B cell (primary cell): ENCODE measurements around the gene HDAC11. TPM values are rescaled to one million over a fixed set of nuclear protein-coding genes. Genes with fewer than 3 reads are reported as not detected.

Experiments
- ATAC-seq: fragments of 200-7000 bp; cut with Tn5 transposase; one replicate; pipeline ENCODE4 v1.10.0; 2021; ENCODE audit warnings: low read depth, mild to moderate bottlenecking, moderate number of reproducible peaks, moderate library complexity
- CTCF ChIA-PET: fragments of 350-600 bp; sonication (Branson Sonifier 250); formaldehyde crosslinking; loops from one replicate; lab custom pipeline; 2021; ENCODE audit warnings: antibody characterized with exemption, inconsistent platforms; lab: Charles Lee
- POLR2A ChIA-PET: fragments of 350-600 bp; sonication (Branson Sonifier 250); formaldehyde crosslinking; loops from one replicate; lab custom pipeline; 2021; ENCODE audit warnings: antibody characterized with exemption; lab: Charles Lee
- DNase-seq: peaks from one replicate; pipeline ENCODE4 v3.0.0; 2013
- H2AFZ ChIP-seq: 2 replicates; pipeline ENCODE4 v1.6.1; 2012; ENCODE audit warnings: mild to moderate bottlenecking, low read depth, low read length; ENCODE audit not compliant: insufficient read depth, poor library complexity, severe bottlenecking
- H3K27ac ChIP-seq, 2 donors: 1 replicate in 1 of 2; 2 replicates in 1 of 2; pipeline ENCODE4 v1.5.1; 2012 to 2013; ENCODE audit warnings: low read length in 2 of 2, mild to moderate bottlenecking in 2 of 2, moderate library complexity in 1 of 2
- H3K27me3 ChIP-seq, 4 experiments: fragments of 200-600 bp in 1 of 4; sonication (generic) in 1 of 4; replicated peaks in 1 of 4; 1 replicate in 2 of 4; 2 replicates in 2 of 4; pipeline versions ENCODE4 v1.6.1 to v1.7.0; 2013 to 2016; ENCODE audit warnings: low read length in 3 of 4, mild to moderate bottlenecking in 2 of 4, mixed read lengths in 1 of 4, moderate library complexity in 1 of 4; ENCODE audit not compliant: insufficient read depth in 4 of 4, control insufficient read depth in 3 of 4; ENCODE audit errors: control extremely low read depth in 1 of 4
- H3K36me3 ChIP-seq, 2 experiments: replicated peaks in 1 of 2; 1 replicate in 1 of 2; 2 replicates in 1 of 2; pipeline versions ENCODE4 v1.6.1 to v1.7.1; 2013; ENCODE audit warnings: low read length in 1 of 2; ENCODE audit not compliant: insufficient read depth in 2 of 2, control insufficient read depth in 1 of 2; ENCODE audit errors: control extremely low read depth in 1 of 2, extremely low read depth in 1 of 2
- H3K4me1 ChIP-seq, 2 donors: fragments of 200-600 bp in 1 of 2; sonication (generic) in 1 of 2; 1 replicate in 1 of 2; 2 replicates in 1 of 2; pipeline versions ENCODE4 v1.5.1 to v1.6.1; 2013 to 2017; ENCODE audit warnings: low read length in 2 of 2; ENCODE audit not compliant: control insufficient read depth in 2 of 2, insufficient read depth in 2 of 2
- H3K4me2 ChIP-seq: replicated peaks from 2 replicates; pipeline ENCODE3; 2012; ENCODE audit warnings: mild to moderate bottlenecking, low read depth, low read length; ENCODE audit not compliant: poor library complexity, severe bottlenecking
- H3K4me3 ChIP-seq, 5 experiments: fragments of 200-600 bp in 1 of 5; sonication (generic) in 1 of 5; 1 replicate in 3 of 5; 2 replicates in 2 of 5; pipeline versions ENCODE4 v1.5.1 to v1.7.0; 2011 to 2016; ENCODE audit warnings: low read length in 4 of 5, mild to moderate bottlenecking in 4 of 5, low read depth in 2 of 5, control low read depth in 1 of 5, moderate library complexity in 1 of 5; ENCODE audit not compliant: insufficient read depth in 1 of 5; ENCODE audit errors: control extremely low read depth in 1 of 5, extremely low read depth in 1 of 5
- H3K79me2 ChIP-seq: fragments of 200-600 bp; sonication (generic); one replicate; pipeline ENCODE4 v1.6.0; 2016; ENCODE audit warnings: low read length; ENCODE audit not compliant: control insufficient read depth, insufficient read depth
- H3K9ac ChIP-seq: fragments of 200-600 bp; sonication (generic); 2 replicates; pipeline ENCODE4 v1.6.1; 2017; ENCODE audit warnings: mild to moderate bottlenecking, low read length, moderate library complexity
- H3K9me3 ChIP-seq, 3 donors: one replicate each; pipeline versions ENCODE4 v1.6.1 to v1.7.1; 2013; ENCODE audit warnings: low read length in 2 of 3; ENCODE audit not compliant: control insufficient read depth in 2 of 3, insufficient read depth in 1 of 3; ENCODE audit errors: control extremely low read depth in 1 of 3
- H4K20me1 ChIP-seq: 2 replicates; pipeline ENCODE4 v1.6.0; 2012; ENCODE audit warnings: mild to moderate bottlenecking, low read length; ENCODE audit not compliant: insufficient read depth, control insufficient read depth, poor library complexity, severe bottlenecking
- H3K27ac Mint-ChIP-seq: one replicate; pipeline ENCODE4 v1.8.0; 2021; ENCODE audit warnings: mixed read lengths
- H3K27me3 Mint-ChIP-seq: one replicate; pipeline ENCODE4 v1.8.0; 2021; ENCODE audit warnings: mixed read lengths
- H3K4me1 Mint-ChIP-seq: one replicate; pipeline ENCODE4 v1.8.0; 2021; ENCODE audit warnings: mixed read lengths
- H3K4me3 Mint-ChIP-seq: one replicate; pipeline ENCODE4 v1.8.0; 2021; ENCODE audit warnings: mixed read lengths
- H3K9me3 Mint-ChIP-seq: one replicate; pipeline ENCODE4 v1.8.0; 2022; ENCODE audit warnings: mixed read lengths; ENCODE audit not compliant: insufficient read depth
- CTCF ChIP-seq: fragments of 200-600 bp; IDR thresholded peaks from one replicate; pipeline ENCODE4 v1.8.0; 2022; ENCODE audit warnings: antibody characterized with exemption, mild to moderate bottlenecking
- EZH2 ChIP-seq: IDR thresholded peaks from 2 replicates; pipeline ENCODE4 v1.6.1; 2012; ENCODE audit warnings: borderline replicate concordance, low read depth, mild to moderate bottlenecking, moderate library complexity, low read length; ENCODE audit not compliant: insufficient read depth, poor library complexity, severe bottlenecking
- WGBS: methylation state at CpG from one replicate; pipeline ENCODE4 v1.1.5; 2013; ENCODE audit warnings: missing lambda C conversion rate; ENCODE audit not compliant: insufficient coverage; 5-methylcytosine and 5-hydroxymethylcytosine counted together
- intact Hi-C: fragments of 100-400 bp; cut with micrococcal nuclease; formaldehyde crosslinking; loops from one replicate; pipeline ENCODE4 v1.10.0; 2022
- polyA plus RNA-seq: library from polyadenylated mRNA; depleted of rRNA; stranded (reverse); fragments of >200 nt; gene quantifications from 2 replicates; pipeline ENCODE4 v1.2.3, GENCODE V29; 2012
- total RNA-seq, 2 donors: library from RNA; stranded (reverse); fragments of 120-200 nt in 1 of 2; gene quantifications; 1 replicate in 1 of 2; 2 replicates in 1 of 2; pipeline versions ENCODE4 v1.2.3 to v1.2.4, GENCODE V29; 2013 to 2022

HDAC11 gene
- total and polyA plus RNA-seq, 2 donors (not counting 1 experiment from before 2014, with no cell fraction given): 0.76 to 5.5 TPM

DNA sequence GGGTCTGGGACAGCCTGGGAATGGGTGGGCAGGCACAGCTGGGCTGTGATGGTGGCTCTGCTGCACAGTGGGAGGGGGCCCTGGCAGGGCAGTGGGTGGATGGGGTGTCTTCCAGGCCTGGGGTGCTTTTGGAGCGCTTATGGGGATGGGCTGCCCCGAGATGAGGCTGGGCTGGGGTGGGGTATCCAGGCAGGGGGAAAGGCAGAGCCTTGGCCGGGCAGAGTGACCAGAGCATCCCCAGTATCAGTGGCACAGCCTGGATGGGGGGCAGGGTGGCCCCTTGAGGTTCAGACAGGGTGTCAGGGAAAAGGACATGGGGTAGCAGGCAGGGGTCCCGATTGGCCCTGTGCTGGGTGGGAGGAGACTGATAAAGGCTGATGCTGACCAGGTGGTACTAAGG is 26.6 kb downstream of the HDAC11 start:
- Mint-ChIP-seq H3K4me1 (no peaks in the 10 kb centered on the region), H3K27me3 (no peaks in the 10 kb centered on the region), H3K9me3 (no peaks in the 10 kb centered on the region), H3K27ac (no peak overlapping the region), H3K4me3 (no peak overlapping the region)
- Histone ChIP-seq H3K4me3 (no peak overlapping the region), H3K4me1 (no peaks in the 10 kb centered on the region), H3K9me3 (no peaks in the 10 kb centered on the region), H3K27ac (no peak overlapping the region), H3K9ac (no peak overlapping the region), H4K20me1 (no peaks in the 10 kb centered on the region), H2AFZ (no peak overlapping the region), H3K27me3 (no peaks in the 10 kb centered on the region), H3K36me3 (no peaks in the 10 kb centered on the region), H3K79me2 (no peaks in the 10 kb centered on the region), H3K4me2 (no peak overlapping the region)
- WGBS: 72% methylated on average over 4 of the region's 4 CpGs
- ATAC-seq: no peak
- intact Hi-C loops: no loop called here
- POLR2A ChIA-PET: interaction anchor here (0.6 kb wide), 1 partner anchor 551 kb away, joined by 6 read pairs; no protein-coding TSS in a partner anchor
- TF ChIP-seq CTCF: no peak
- TF ChIP-seq EZH2: no peak
- CTCF ChIA-PET: no interaction called here
- no peak for DNase-seq

GRCh38 chr3:13507247-13507569 is 27.1 kb downstream of the HDAC11 start:
- no peaks in the 10 kb centered on the region for H4K20me1 ChIP-seq
- no peaks in the 10 kb centered on the region for H3K9me3 Mint-ChIP-seq
- no peak for TF ChIP-seq EZH2
- no peak for TF ChIP-seq CTCF
- CTCF ChIA-PET: no interaction called here
- POLR2A ChIA-PET: no interaction called here
- H3K27me3 ChIP-seq: peaks cover 0 to 1% (median 0%) of the 10 kb centered on the region in 4 experiments
- H3K9ac ChIP-seq: no peak overlapping the region
- WGBS: 63% methylated on average over 2 of the region's 3 CpGs
- H3K9me3 ChIP-seq: no peaks in the 10 kb centered on the region
- no peak overlapping the region for H3K4me3 ChIP-seq
- no peak overlapping the region for H3K4me3 Mint-ChIP-seq
- H3K36me3 ChIP-seq: no peaks in the 10 kb centered on the region
- no peaks in the 10 kb centered on the region for H3K4me1 ChIP-seq
- no peak for ATAC-seq
- H3K79me2 ChIP-seq: no peaks in the 10 kb centered on the region
- no peaks in the 10 kb centered on the region for H3K27me3 Mint-ChIP-seq
- intact Hi-C loops: no loop called here
- no peak overlapping the region for H3K27ac ChIP-seq
- H3K4me2 ChIP-seq: no peak overlapping the region
- no peak overlapping the region for H2AFZ ChIP-seq
- H3K4me1 Mint-ChIP-seq: no peaks in the 10 kb centered on the region
- DNase-seq: no peak
- no peak overlapping the region for H3K27ac Mint-ChIP-seq
